Lower leg skin (tissue), 4 donors: ENCODE data around the gene NT5DC1. TPM values are rescaled to one million over a fixed set of nuclear protein-coding genes. Genes with fewer than 3 reads are reported as not detected.

Experiments
- DNase-seq, 2 donors: peaks; one replicate each; pipeline ENCODE4 v3.0.0-alpha.2; 2019; ENCODE audit warnings: low spot score in 2 of 2
- H3K4me3 ChIP-seq: fragments of 200-600 bp; sonication (generic); 2 replicates; pipeline ENCODE4 v1.5.1; 2017; ENCODE audit warnings: mild to moderate bottlenecking, low read depth; ENCODE audit not compliant: poor library complexity, severe bottlenecking
- POLR2A ChIP-seq, 2 donors: fragments of 450-650 bp; IDR thresholded peaks; one replicate each; pipeline ENCODE4 v1.6.1; 2016 to 2017; ENCODE audit warnings: antibody characterized with exemption in 2 of 2, mild to moderate bottlenecking in 1 of 2, moderate library complexity in 1 of 2
- WGBS, 2 donors: methylation state at CpG; one replicate each; pipeline ENCODE4 v1.1.5; 2018; 5-methylcytosine and 5-hydroxymethylcytosine counted together
- intact Hi-C: fragments of 100-400 bp; cut with DNase I; formaldehyde crosslinking; loops from one replicate; pipeline ENCODE4 v1.15.0; 2023; ENCODE audit warnings: low total_unique reads
- total RNA-seq, 4 donors: library from RNA; depleted of rRNA; stranded (reverse); fragments of >200 nt; gene quantifications; one replicate each; pipeline ENCODE4 v1.1.0, GENCODE V29; 2016
- TF ChIP-seq, protein P1 (sequence below), 3 donors: fragments of 450-650 bp; IDR thresholded peaks; one replicate each; pipeline ENCODE4 v1.5.1; 2016; ENCODE audit warnings: antibody characterized with exemption in 3 of 3, mild to moderate bottlenecking in 3 of 3, moderate library complexity in 2 of 3

NT5DC1 gene
- total RNA-seq, 4 donors from 2014 or later: 7.7 to 25.0 (median 12.3) TPM

DNA sequence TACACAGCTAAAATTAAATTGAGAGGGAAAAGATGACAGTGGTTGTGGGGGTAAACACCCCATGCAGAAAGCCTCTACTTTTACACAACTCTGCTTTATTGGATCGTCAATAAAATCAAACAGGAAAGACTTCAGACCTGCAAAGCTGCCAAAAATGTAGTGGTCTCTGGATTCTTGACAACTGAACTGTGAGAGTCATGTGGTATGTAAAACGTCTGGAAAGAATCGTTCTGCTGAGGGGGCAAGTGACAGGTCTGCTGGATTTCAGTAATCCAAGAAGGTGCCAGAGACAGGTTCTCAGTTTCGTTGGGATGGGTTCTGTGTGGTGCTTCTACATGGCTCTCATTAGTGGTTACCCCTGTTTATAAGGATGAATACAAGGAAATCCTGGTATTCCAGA is 89.9 kb downstream of the NT5DC1 start:
- H3K4me3 ChIP-seq: no peak overlapping the region
- 47 to 60% methylated on average over 4 of the region's 4 CpGs for WGBS, 2 donors
- intact Hi-C loops: no loop called here
- TF ChIP-seq, protein P1, sequence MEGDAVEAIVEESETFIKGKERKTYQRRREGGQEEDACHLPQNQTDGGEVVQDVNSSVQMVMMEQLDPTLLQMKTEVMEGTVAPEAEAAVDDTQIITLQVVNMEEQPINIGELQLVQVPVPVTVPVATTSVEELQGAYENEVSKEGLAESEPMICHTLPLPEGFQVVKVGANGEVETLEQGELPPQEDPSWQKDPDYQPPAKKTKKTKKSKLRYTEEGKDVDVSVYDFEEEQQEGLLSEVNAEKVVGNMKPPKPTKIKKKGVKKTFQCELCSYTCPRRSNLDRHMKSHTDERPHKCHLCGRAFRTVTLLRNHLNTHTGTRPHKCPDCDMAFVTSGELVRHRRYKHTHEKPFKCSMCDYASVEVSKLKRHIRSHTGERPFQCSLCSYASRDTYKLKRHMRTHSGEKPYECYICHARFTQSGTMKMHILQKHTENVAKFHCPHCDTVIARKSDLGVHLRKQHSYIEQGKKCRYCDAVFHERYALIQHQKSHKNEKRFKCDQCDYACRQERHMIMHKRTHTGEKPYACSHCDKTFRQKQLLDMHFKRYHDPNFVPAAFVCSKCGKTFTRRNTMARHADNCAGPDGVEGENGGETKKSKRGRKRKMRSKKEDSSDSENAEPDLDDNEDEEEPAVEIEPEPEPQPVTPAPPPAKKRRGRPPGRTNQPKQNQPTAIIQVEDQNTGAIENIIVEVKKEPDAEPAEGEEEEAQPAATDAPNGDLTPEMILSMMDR (IDR thresholded peaks at IDR 0.05): no peak
- no peak for TF ChIP-seq POLR2A (IDR thresholded peaks at IDR 0.05)
- no peak for DNase-seq

DNA sequence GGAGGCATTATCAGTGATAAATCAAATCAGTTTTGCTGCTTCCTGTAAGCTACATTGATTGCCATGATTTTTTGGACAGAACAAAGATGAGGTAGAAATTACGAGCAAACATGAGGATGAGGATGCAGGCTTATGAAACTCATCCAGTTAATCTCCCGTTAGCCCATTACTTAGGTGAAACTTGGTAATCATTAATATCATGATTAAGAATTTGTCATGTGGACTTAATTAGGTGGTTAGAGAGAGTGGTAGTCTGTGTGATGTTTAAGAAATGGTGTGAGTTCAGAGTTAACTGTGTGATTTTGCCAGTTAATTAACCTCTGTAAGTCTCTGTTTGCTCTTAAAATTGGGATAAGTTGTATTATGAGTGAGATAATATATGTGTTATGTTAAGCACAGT is 91.2 kb downstream of the NT5DC1 start:
- no peak for DNase-seq
- 90 to 91% methylated on average over 2 of the region's 2 CpGs for WGBS, 2 donors
- TF ChIP-seq POLR2A (IDR thresholded peaks at IDR 0.05): no peak
- TF ChIP-seq, protein P1 (IDR thresholded peaks at IDR 0.05): no peak
- no peak overlapping the region for H3K4me3 ChIP-seq
- intact Hi-C loops: no loop called here

DNA sequence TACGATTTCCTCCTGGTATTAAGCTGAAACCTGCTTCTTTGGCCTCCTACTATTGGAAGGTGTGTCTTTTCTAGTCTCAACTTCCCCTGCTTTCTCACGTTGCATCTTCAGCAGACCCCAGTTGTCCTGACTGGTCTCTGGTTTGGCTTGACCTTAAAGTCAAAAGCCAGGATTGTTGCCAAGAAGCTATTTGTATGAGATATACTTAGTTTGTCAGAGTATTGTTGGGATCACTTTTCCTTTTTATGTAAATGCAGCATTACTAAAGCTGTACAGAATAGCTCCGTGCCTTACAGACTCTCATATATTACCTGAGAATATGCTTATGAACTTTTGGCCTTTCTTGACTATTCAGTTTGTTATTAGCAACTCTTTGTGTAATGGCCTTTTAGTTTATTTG is 92.1 kb downstream of the NT5DC1 start:
- no peak for DNase-seq
- no peak for TF ChIP-seq POLR2A (IDR thresholded peaks at IDR 0.05)
- TF ChIP-seq, protein P1 (IDR thresholded peaks at IDR 0.05): no peak
- intact Hi-C loops: no loop called here
- 74 to 81% methylated on average over 3 of the region's 3 CpGs for WGBS, 2 donors
- no peak overlapping the region for H3K4me3 ChIP-seq

DNA sequence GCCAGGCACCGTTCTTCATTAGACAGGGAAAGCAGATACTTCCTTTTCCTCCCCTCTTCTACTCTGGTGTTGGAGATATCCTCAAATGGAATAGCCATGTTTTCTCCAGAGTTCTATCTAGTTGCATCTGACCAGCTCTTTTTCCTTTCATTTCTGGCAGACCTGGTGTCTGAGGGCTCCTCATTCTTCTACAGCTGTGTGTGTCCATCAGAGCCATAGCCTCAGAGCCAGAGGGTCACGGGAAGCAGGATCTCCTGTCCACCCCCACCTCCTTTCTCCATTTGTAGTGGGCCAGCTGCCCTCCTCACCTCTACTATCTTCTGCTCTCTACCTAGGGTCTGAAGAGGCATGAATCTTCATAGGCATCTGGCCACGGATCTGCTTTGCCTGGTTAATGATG is 96.2 kb downstream of the NT5DC1 start:
- no peak for TF ChIP-seq POLR2A (IDR thresholded peaks at IDR 0.05)
- TF ChIP-seq, protein P1 (IDR thresholded peaks at IDR 0.05): no peak
- WGBS, 2 donors: 88 to 96% methylated on average over 3 of the region's 3 CpGs
- DNase-seq: no peak
- H3K4me3 ChIP-seq: no peak overlapping the region
- intact Hi-C loops: no loop called here

DNA sequence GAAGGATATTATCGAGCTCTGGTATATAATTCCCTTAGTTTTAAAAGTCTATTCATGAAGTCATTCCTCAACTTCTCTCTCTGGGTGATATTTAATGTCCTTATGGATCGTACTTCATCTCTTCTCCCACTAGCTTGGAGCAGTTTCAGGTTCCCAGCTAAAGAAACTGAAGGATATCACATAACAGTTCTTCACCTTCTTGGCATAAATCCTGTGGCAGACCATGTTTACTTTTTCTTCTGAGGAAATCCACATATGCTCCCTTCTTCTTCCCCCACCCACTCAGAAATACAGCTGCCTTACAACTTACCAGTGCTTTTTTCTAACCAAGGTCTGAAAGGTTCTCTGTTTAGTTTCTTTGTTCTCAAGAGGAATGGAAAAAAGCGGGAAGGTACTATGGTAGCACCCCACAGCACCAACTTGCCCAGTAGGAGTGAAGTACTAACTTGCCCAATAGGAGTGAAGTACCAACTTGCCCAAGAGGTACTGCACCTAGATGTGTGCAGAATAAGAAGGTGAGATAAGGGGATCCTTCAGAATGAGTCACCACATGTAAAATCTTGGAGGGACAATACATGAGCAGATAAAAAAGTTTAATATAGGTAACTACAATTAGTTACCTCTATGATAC is 100.1 kb downstream of the NT5DC1 start:
- intact Hi-C loops: no loop called here
- no peak for DNase-seq
- WGBS, 2 donors: 60 to 61% methylated on average over 3 of the region's 3 CpGs
- TF ChIP-seq, protein P1 (IDR thresholded peaks at IDR 0.05): no peak
- no peak for TF ChIP-seq POLR2A (IDR thresholded peaks at IDR 0.05)
- H3K4me3 ChIP-seq: no peak overlapping the region

DNA sequence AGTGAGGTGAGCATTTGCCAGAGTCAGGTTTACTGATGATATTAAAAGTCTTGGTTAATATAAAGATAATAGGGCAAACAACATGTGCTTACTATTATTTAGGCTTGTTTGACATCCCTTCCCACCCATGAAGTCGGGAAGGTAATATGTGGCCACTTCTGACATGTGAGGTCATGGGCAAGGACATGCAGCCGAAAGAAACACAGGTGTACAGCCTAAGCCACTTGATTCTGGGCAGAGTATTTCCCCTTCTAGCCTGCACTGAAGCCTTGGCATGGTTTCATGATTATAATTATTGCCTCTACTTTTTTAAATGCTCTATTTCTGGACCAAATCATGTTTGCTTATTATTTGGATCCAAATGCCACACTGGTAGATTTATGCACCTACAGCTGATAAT is 100.9 kb downstream of the NT5DC1 start:
- no peak overlapping the region for H3K4me3 ChIP-seq
- intact Hi-C loops: no loop called here
- TF ChIP-seq, protein P1 (IDR thresholded peaks at IDR 0.05): no peak
- TF ChIP-seq POLR2A (IDR thresholded peaks at IDR 0.05): no peak
- WGBS, 2 donors: 62 to 77% methylated on average over 2 of the region's 2 CpGs
- DNase-seq: no peak
